Smooth muscle cell (in vitro differentiated cells): ENCODE results near the gene EFCAB14. TPM values are rescaled to one million over a fixed set of nuclear protein-coding genes. Genes with fewer than 3 reads are reported as not detected.

Source experiments
- DNase-seq: peaks from one replicate; lab custom pipeline; 2025; ENCODE audit not compliant: unreplicated experiment; lab: John Stamatoyannopoulos, UW
- H2AFZ ChIP-seq: fragments of 200-600 bp; sonication (generic); 2 replicates; pipeline ENCODE4 v1.6.0; 2016; ENCODE audit warnings: antibody characterized with exemption, low read depth, mild to moderate bottlenecking
- H3F3A ChIP-seq: fragments of 200-600 bp; sonication (generic); 2 replicates; pipeline ENCODE4 v1.6.0; 2017; ENCODE audit warnings: antibody characterized with exemption, low read depth
- H3K27ac ChIP-seq: fragments of 200-600 bp; sonication (generic); 2 replicates; pipeline ENCODE4 v1.5.1; 2016; ENCODE audit warnings: low read depth, mild to moderate bottlenecking
- H3K27me3 ChIP-seq: fragments of 200-600 bp; sonication (generic); 2 replicates; pipeline ENCODE4 v1.6.1; 2016; ENCODE audit warnings: low read depth, mild to moderate bottlenecking
- H3K36me3 ChIP-seq: fragments of 200-600 bp; sonication (generic); 2 replicates; pipeline ENCODE4 v1.5.1; 2016; ENCODE audit warnings: low read depth
- H3K4me1 ChIP-seq: fragments of 200-600 bp; sonication (generic); 2 replicates; pipeline ENCODE4 v1.5.1; 2016; ENCODE audit warnings: low read depth
- H3K4me2 ChIP-seq: fragments of 200-600 bp; sonication (generic); 2 replicates; pipeline ENCODE4 v1.6.0; 2016; ENCODE audit warnings: mild to moderate bottlenecking
- H3K4me3 ChIP-seq: fragments of 200-600 bp; sonication (generic); 2 replicates; pipeline ENCODE4 v1.5.1; 2016; ENCODE audit warnings: mild to moderate bottlenecking
- H3K79me2 ChIP-seq: fragments of 200-600 bp; sonication (generic); 2 replicates; pipeline ENCODE4 v1.6.0; 2016; ENCODE audit warnings: low read depth, mild to moderate bottlenecking
- H3K9ac ChIP-seq: fragments of 200-600 bp; sonication (generic); 2 replicates; pipeline ENCODE4 v1.6.0; 2016; ENCODE audit warnings: low read depth
- H3K9me3 ChIP-seq: fragments of 200-600 bp; sonication (generic); replicated peaks from 2 replicates; pipeline ENCODE4 v1.5.1; 2016; ENCODE audit warnings: low read depth
- H4K20me1 ChIP-seq: fragments of 200-600 bp; sonication (generic); 2 replicates; pipeline ENCODE4 v1.6.0; 2016; ENCODE audit warnings: low read depth
- CTCF ChIP-seq: fragments of 200-600 bp; sonication (generic); IDR thresholded peaks from 2 replicates; pipeline ENCODE4 v1.5.1; 2017; ENCODE audit warnings: borderline replicate concordance, mild to moderate bottlenecking, antibody characterized with exemption; ENCODE audit not compliant: insufficient read depth, poor library complexity, severe bottlenecking
- WGBS: methylation state at CpG from one replicate; pipeline ENCODE4 v1.1.7; 2016; ENCODE audit warnings: low lambda C conversion rate; 5-methylcytosine and 5-hydroxymethylcytosine counted together
- polyA plus RNA-seq: library from polyadenylated mRNA; unstranded; fragments of >200 nt; fragmentation: Nextera tagmentation; extraction: Ambion mirVana; gene quantifications from 2 replicates; pipeline ENCODE4 v1.2.1, GENCODE V29; 2016
- total RNA-seq: library from RNA; depleted of rRNA; stranded (reverse); fragments of >200 nt; gene quantifications from 2 replicates; pipeline ENCODE4 v1.2.3, GENCODE V29; 2014

Gene EFCAB14
- total and polyA plus RNA-seq, 2 experiments from 2014 or later = 28.6 to 62.8 TPM

- Histone ChIP-seq H4K20me1 (no peaks in the 10 kb centered on the region), H3K36me3 (peaks cover 17% of the 10 kb centered on the region), H3F3A (no peaks in the 10 kb centered on the region), H2AFZ (no peak overlapping the region), H3K27ac (no peak overlapping the region), H3K4me1 (peaks cover 5% of the 10 kb centered on the region), H3K9ac (no peak overlapping the region), H3K4me3 (no peak overlapping the region), H3K79me2 (no peaks in the 10 kb centered on the region), H3K9me3 (no peaks in the 10 kb centered on the region), H3K27me3 (no peaks in the 10 kb centered on the region), H3K4me2 (no peak overlapping the region)
- 100% methylated on average over 1 of the region's 1 CpG for WGBS
- no peak for TF ChIP-seq CTCF
- DNase-seq = no peak
Observed at GRCh38 chr1:46676531-46676930, 42.4 kb downstream of the EFCAB14 start.

- Histone ChIP-seq H3K79me2 (no peaks in the 10 kb centered on the region), H3F3A (no peaks in the 10 kb centered on the region), H3K9me3 (no peaks in the 10 kb centered on the region), H3K27me3 (no peaks in the 10 kb centered on the region), H3K9ac (no peak overlapping the region), H3K4me2 (no peak overlapping the region), H4K20me1 (no peaks in the 10 kb centered on the region), H3K4me1 (peaks cover 5% of the 10 kb centered on the region), H3K27ac (no peak overlapping the region), H3K36me3 (peaks cover 12% of the 10 kb centered on the region), H3K4me3 (no peak overlapping the region), H2AFZ (no peak overlapping the region)
- no peak for DNase-seq
- WGBS = 89% methylated on average over 1 of the region's 1 CpG
- no peak for TF ChIP-seq CTCF
Observed at GRCh38 chr1:46675549-46676314, 43.2 kb downstream of the EFCAB14 start.

DNA sequence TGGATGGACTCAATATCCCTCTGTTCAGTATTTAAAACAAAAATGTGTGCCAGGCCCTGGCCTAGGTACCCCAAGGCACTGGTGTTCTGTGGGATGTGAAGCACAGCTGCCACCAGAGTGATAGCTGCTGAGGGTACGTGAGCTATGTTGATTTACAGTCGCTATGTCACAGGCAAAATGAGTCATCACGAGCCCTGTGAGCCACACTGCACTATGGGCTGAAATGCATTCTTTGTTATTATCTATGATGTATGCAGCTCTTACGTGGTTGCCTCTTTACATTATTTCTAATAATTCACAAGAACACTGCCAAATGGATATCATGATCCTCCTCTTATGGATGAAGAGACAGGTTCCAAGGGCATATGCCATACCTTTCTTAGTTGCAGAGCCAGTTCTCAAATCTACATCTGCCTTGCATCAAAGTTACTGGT is 45.1 kb downstream of the EFCAB14 start:
- Histone ChIP-seq H2AFZ (no peak overlapping the region), H4K20me1 (no peaks in the 10 kb centered on the region), H3K9ac (no peak overlapping the region), H3K4me2 (no peak overlapping the region), H3K4me1 (peaks cover 5% of the 10 kb centered on the region), H3K4me3 (no peak overlapping the region), H3K36me3 (no peaks in the 10 kb centered on the region), H3K9me3 (no peaks in the 10 kb centered on the region), H3K79me2 (no peaks in the 10 kb centered on the region), H3F3A (peaks cover 6% of the 10 kb centered on the region), H3K27ac (peak overlapping the region; percentile 27), H3K27me3 (no peaks in the 10 kb centered on the region)
- 31% methylated on average over 4 of the region's 4 CpGs for WGBS
- no peak for TF ChIP-seq CTCF
- DNase-seq = no peak

- Histone ChIP-seq H3K4me1 (peaks cover 10% of the 10 kb centered on the region), H3F3A (peaks cover 10% of the 10 kb centered on the region), H3K9me3 (no peaks in the 10 kb centered on the region), H3K79me2 (no peaks in the 10 kb centered on the region), H3K27me3 (no peaks in the 10 kb centered on the region), H3K4me3 (no peak overlapping the region), H2AFZ (no peak overlapping the region), H3K36me3 (no peaks in the 10 kb centered on the region), H4K20me1 (no peaks in the 10 kb centered on the region), H3K9ac (no peak overlapping the region), H3K27ac (no peak overlapping the region), H3K4me2 (no peak overlapping the region)
- no peak for TF ChIP-seq CTCF
- no peak for DNase-seq
- 83% methylated on average over 8 of the region's 8 CpGs for WGBS
Observed at GRCh38 chr1:46672696-46673095, 46.2 kb downstream of the EFCAB14 start.
